Body of pancreas (tissue), 4 donors: ENCODE measurements around the gene ARMC12.

ENCODE experiments used
- POLR2A ChIP-seq, 3 donors: fragments of 450-650 bp; IDR thresholded peaks; one replicate each; pipeline ENCODE4 v1.6.1; 2016; ENCODE audit warnings: antibody characterized with exemption in 3 of 3, mild to moderate bottlenecking in 2 of 3
- TF ChIP-seq, protein P1 (sequence below), 7 experiments: fragments of 450-650 bp in 4 of 7; fragments of 200-600 bp in 3 of 7; sonication (generic) in 3 of 7; IDR thresholded peaks; one replicate each; pipeline ENCODE4 v1.5.1; 2016 to 2019; ENCODE audit warnings: antibody characterized with exemption in 7 of 7

- TF ChIP-seq, protein P1, sequence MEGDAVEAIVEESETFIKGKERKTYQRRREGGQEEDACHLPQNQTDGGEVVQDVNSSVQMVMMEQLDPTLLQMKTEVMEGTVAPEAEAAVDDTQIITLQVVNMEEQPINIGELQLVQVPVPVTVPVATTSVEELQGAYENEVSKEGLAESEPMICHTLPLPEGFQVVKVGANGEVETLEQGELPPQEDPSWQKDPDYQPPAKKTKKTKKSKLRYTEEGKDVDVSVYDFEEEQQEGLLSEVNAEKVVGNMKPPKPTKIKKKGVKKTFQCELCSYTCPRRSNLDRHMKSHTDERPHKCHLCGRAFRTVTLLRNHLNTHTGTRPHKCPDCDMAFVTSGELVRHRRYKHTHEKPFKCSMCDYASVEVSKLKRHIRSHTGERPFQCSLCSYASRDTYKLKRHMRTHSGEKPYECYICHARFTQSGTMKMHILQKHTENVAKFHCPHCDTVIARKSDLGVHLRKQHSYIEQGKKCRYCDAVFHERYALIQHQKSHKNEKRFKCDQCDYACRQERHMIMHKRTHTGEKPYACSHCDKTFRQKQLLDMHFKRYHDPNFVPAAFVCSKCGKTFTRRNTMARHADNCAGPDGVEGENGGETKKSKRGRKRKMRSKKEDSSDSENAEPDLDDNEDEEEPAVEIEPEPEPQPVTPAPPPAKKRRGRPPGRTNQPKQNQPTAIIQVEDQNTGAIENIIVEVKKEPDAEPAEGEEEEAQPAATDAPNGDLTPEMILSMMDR (IDR thresholded peaks at IDR 0.05), result no peak
- no peak for TF ChIP-seq POLR2A (IDR thresholded peaks at IDR 0.05)
These were observed 28.2 kb upstream of the ARMC12 start for GRCh38 chr6:35708585-35708984.
